ENCODE measurements around the gene LGALS9.
"Not testable (repeated sequence)": the region's sequence is repeated elsewhere in the genome, so short reads cannot be mapped to it uniquely, and the experiment has no call there.

Gene LGALS9

DNA sequence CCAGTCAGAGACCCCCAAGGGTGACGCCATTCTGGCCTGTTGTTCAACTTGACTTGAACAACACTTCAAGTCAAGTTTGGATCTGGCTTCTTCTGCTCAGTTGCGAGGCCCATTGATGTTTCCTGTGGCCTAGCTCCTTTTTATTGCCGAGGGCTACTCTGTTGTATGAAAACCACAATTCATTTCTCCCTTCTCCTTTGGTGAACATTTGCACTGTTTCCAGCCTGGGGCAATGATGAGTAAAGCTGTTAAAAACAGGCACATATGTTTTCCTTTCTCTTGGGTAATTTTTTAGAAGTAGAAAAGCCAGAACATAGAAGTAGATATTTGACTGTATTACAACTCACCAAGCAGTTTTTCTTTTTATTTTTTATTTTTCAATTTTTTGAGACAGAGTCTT lies 1.7 kb upstream of the LGALS9 start:
- not testable (repeated sequence) for DNase-seq (ENCODE audit: low read depth in 2 of 2)

DNA sequence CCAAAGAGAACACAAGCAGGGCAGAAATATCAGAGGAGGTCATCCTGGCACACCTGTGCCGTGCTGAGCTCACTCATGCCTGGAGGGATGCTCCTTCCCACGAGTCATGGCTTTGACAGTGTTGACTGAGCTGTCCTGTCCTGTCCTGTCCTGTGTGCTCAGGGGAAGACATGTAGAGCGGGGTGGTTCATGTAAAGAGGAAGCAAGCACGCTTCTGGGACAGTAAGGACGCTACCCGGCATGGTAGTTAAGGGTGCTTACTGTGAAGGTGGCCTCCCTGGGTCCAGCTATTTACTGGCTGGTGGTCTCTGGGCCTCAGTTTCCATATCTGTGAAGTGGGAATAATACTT lies 398 bp downstream of the LGALS9 start:
- no peak for DNase-seq (ENCODE audit: low read depth in 2 of 2)

DNA sequence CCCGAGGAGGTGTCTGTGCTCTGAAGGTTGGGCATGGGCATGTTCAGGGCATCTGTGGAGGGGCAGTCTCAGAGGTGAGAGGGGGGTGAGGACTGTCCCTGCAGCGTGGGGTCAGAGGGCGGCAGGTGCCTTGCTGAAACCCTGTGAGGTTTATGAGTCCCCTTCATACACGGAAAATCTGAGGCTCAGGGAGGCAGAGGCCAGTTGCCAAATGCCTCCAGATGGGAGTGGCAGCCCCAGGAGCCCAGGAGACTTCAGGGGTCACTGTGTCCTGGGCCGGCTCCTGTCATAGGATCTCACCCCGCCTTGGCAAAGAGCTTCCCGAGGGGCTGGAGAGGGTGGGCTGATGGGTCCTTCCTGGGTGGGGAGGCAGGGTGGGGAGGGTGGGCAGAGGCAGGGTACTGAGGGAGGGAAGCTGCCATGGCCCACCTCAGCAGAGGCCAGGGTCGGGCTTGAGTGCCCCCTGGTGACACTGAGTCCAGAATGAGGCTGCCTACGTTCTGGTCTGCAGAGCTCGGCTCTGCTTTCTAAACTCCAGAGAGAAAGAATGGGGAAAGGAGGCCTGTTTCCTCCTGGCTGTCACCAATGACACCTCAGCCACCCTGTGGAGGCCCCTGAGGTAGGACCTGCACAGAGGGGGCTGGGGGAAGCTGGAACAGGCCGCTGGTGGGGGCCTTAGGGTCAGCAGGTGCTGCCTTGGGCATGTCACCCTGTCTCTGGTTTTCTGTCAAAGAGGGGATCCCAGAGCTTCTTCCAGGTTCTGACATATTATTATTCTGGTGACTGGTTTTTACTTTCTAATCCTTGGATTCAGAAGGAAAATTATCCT lies 1.1 kb downstream of the LGALS9 start:
- no peak for DNase-seq (ENCODE audit: low read depth in 2 of 2)

DNA sequence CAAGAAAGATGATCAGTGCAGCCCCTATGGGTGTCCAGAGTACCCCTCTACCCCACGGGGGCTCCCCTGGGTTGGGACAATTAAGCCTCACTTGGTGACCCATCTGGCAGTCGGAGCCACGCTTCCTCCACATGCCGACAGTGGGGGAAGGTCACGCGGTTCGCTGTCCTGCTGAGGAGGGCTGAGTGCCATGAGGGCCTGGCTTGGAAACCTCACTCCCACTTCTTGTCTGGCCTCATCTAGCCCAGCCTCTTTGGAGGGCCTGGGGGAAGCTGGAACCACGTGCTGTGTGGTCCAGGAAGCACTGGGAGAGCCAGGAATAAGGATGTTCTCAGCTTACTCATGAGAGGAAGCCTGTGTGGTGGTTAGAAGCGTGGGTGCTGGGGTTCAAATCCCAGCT lies 1.8 kb downstream of the LGALS9 start:
- not testable (repeated sequence) for DNase-seq (ENCODE audit: low read depth in 2 of 2)

DNA sequence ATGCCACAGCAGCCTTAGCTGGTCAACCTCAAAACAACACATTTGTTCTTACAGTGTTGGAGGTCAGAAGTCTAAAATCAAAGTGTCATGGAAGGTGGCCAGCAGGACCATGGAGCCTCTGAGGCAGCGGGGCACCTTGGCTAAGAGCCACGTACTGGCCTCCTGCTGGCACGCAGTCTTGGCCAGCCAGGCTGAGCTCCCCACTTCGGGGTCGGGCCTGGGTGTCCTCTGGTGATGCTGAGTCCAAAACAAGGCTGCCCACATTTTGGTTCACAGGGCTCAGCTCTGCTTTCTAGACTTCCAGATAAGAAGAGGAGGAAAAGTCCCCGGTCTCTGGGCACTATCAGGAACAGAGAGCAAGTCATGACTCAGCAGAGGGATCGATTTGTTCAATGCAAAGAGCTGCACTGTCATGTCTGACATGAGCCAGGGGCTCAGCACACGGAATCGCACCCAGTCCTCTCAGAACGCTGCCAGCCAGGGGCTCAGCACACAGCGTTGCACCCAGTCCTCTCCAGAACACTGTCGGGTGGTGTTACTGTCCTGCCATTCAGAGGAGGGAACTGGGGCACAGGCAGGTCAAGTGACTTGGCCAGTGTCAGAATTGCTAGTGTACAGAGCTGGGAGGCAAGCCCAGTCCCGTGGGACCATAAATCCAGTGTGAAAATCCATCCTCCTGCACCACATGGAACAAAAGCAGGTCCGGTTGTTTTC lies 2.5 kb downstream of the LGALS9 start:
- no peak for DNase-seq (ENCODE audit: low read depth in 2 of 2)

DNA sequence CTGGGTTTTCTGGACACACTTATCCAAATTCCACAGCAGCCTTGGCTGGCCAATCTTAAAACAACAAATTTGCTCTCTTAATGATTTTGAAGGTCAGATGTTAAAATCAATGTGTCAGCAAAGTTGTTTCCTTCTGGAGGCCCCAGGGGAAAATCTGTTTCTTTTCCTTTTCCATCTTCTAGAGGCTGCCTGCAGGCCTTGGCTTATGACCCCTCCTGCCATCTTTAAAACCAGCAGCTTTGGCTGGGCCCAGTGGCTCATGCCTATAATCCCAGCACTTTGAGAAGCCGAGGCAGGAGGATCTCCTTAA lies 3.0 kb downstream of the LGALS9 start:
- no peak for DNase-seq (ENCODE audit: low read depth in 2 of 2)

DNA sequence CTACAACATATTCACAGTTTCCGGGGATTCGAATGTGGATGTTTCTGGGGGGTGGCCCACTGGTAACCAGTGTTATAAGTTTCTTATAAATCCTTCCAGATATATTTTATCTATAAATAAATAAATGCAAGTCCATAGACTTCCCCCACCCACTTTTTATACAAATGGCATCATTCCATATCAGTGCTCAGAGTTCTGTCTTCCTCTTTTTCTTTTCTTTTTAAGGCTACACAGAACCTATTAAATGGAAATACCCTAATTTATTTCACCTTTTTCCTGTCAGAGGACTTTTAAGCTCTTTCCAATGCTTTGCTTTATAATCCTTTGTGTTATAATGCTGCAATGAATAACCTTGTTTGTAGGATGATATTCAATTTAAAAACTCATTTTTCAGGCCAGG lies 3.8 kb downstream of the LGALS9 start:
- no peak for DNase-seq (ENCODE audit: low read depth in 2 of 2)

DNA sequence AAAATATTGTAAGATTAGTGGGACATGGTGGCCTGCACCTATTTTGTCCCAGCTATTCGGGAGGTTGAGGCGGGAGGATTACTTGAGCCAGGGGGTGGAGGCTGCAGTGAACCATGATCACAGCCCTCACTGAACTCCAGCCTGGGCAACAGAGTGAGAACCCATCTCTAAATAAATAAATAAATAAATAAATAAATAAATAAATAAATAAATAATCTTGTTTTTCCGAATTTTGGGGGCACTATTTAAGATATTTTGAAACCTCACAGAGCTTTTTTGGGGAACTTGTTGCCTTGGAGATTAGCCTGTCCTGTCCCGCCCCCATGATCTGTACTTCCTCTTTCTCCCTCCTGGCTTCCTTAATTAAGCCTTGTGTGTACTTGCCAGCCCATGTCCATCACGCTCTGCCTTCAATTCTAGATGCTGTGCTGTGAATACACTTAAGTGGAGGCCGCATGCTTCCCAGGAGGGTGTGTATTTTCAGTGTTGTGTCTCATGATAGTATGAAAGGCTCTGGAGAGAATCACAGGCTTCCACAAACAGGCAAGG lies 4.4 kb downstream of the LGALS9 start:
- no peak for DNase-seq (ENCODE audit: low read depth in 2 of 2)

DNA sequence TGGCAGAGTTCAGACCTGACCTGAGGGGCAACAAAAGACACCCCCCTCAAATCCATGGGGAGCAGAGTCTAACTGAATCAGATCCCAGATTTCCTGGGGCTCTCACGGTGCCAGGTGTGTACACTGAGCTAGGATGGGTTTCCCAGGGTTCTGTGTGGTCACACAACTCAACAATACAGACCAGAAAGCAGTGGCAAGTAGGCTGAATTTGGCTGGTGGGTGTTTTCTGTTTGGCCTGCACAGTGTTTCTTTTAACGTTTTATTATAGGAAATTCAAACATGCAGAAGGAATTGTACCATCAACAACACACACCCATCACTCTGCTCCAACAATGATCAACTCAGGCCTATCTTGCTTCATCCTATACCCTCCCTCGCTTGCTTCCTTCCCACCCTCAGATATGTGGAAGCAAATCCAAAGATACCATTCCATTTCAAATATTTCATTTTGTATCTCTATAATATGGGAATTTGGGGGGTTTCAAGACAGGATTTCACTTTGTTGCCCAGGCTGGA lies 5.1 kb downstream of the LGALS9 start:
- DNase-seq (ENCODE audit: low read depth in 2 of 2) = not testable (repeated sequence)

DNA sequence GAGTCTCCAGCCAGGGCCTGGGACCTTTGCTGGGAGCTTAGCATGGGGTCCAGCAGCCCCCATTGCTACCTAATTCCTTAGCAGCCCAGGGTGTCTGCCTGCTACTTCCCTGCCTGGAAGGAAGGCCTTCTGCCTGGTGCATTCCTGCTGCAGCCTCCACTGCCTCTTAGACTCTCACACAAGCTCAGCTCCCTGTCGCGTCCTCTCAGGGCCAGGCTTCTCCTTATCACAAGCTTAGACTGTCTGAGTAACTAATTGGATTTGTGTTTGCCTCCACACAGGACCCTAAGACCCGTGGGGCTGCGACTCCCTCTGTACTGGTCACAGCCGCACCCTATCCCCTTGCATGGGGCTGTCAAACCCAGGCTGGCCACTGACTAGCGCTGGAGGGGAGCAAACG lies 6.8 kb downstream of the LGALS9 start:
- not testable (repeated sequence) for DNase-seq (ENCODE audit: low read depth in 2 of 2)

DNA sequence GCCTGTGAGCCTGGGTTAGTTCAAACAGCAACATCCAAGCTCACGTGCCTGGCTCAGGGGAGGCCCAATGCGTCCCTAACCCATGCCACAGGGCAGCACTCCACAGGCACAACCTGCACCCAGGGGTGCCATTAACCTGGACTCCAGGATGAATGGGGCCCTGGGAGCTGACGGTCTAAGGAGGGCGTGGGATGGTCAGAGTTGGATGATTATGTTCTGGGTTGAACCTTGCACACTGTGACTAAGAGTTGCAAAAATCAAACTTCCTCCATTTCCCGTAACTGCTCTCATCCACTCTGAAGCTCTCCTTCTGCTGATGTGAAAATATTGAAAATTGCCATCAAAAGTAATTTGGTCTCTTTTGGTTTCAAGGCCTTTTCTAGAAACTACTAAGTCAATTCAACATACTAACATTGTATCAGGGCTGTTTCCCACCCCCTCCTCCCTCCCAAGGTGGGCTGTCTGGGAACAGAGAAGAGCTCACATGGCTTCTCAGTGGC lies 7.5 kb downstream of the LGALS9 start:
- DNase-seq (ENCODE audit: low read depth in 2 of 2) = not testable (repeated sequence)

DNA sequence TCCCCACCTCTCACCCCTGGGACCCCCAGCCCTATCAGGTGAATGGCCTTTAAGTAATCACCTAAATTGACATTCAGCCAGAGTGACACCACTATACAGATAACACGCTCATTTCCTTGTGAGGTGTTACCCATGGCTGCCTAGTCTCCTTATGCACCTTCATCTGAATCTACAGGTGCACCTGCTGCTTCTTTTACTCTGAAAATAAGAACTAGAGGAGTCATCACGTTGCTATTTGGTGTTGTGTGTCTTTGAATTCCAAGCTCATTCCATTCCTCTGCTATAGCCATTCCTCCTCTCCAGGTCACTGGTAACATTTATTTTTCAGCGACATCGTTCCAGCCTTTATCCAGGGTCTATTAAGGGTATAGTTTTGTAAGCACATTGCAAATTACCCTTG lies 9.8 kb downstream of the LGALS9 start:
- no peak for DNase-seq (ENCODE audit: low read depth in 2 of 2)

DNA sequence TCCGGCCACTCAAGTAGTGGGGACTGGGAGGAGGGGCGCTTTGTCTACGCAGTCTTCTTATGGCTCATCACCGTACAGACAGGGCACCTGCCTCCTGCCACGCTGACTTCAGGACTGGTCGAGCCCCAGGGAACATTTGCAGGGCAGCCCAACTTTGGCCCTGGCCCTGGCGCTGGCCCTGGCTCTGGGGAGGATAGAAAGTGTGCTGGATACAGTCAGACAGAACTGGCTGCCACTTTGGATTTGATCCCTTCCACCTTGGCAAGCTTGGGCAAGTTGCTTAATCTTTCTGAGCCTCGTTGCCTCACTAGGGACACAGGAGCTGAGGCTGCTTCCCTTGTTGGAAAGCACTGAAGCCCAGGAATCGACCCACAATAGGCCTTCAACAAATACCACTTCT lies 13.6 kb downstream of the LGALS9 start:
- no peak for DNase-seq (ENCODE audit: low read depth in 2 of 2)

DNA sequence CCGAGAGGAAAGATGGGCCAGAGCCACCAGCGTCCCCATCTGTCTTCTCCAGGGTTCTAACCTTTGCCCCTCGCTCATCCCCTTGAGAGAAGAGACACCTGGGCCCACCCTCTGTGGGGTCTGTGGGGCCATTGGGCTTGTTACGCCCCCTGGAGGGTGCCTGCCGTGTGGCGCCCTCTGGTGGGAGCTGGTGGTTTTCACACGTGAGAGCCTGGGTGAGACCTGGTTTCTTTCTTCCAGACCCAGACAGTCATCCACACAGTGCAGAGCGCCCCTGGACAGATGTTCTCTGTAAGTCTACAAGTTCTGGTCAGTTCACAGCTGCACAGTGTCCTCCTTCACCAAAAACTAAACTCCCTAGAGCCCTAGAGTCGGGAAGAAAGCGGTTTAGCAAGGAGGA lies 14.6 kb downstream of the LGALS9 start:
- DNase-seq (ENCODE audit: low read depth in 2 of 2) = not testable (repeated sequence)

DNA sequence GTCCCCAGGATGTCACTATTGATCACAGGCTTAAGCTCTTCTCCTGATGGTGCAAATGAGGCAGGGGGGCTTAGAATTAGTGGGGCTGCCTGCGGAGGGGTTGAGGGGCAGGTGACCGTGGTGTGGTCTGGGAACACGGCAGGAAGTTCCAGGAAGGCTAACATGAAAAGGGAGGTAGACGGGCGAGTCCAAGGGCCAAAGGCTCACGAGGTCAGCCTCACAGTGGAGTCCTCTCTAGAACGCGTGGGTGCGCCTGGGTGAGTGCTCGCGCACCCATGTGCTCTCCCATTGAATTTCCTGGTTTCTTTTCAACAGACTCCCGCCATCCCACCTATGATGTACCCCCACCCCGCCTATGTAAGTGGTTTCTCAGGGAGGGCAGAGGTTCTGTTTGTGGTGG lies 15.2 kb downstream of the LGALS9 start:
- no peak for DNase-seq (ENCODE audit: low read depth in 2 of 2)

DNA sequence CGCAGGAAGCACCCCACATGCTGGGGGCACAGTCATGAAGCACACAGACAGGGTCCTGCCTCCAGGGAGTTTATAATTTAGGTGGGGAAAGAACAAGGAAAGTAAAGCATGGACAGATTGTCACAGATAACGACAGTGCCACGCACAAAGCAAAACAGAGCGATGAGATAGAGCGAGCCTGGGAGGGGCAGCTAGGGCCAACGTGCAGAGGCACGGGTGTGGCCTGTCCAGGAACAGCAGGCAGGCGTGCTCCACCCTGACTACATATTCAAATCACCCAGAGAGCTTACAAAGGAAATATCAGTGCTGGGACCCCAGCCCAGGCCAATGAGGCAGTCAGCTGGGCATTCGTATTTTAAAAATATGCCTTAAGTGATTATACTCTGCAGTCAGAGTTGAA lies 16.8 kb downstream of the LGALS9 start:
- DNase-seq (ENCODE audit: low read depth in 2 of 2) = no peak

DNA sequence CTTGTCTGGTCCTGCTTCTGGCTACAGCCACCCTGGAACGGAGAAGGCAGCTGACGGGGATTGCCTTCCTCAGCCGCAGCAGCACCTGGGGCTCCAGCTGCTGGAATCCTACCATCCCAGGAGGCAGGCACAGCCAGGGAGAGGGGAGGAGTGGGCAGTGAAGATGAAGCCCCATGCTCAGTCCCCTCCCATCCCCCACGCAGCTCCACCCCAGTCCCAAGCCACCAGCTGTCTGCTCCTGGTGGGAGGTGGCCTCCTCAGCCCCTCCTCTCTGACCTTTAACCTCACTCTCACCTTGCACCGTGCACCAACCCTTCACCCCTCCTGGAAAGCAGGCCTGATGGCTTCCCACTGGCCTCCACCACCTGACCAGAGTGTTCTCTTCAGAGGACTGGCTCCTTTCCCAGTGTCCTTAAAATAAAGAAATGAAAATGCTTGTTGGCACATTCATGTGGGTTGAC lies 18.2 kb downstream of the LGALS9 start:
- not testable (repeated sequence) for DNase-seq (ENCODE audit: low read depth in 2 of 2)

DNA sequence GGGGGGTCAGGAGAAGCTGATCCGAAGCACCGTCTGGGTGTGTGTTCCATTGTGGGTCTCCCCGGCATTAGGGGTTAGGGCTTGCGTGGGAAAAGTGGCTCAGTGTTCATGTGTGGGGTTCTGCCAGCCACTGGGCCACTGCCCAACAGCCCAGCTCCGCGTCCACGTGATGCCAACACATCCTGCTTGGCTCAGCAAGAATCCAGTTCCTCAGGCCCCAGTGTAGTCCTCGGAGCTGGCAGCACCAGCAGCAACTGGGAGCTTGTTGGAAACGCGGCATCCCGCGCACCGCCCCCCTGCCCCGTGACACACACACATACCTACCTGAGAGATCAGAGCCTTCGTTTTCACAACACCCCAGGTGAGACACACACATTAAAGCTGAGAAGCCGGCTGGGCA lies 18.9 kb downstream of the LGALS9 start:
- no peak for DNase-seq (ENCODE audit: low read depth in 2 of 2)

DNA sequence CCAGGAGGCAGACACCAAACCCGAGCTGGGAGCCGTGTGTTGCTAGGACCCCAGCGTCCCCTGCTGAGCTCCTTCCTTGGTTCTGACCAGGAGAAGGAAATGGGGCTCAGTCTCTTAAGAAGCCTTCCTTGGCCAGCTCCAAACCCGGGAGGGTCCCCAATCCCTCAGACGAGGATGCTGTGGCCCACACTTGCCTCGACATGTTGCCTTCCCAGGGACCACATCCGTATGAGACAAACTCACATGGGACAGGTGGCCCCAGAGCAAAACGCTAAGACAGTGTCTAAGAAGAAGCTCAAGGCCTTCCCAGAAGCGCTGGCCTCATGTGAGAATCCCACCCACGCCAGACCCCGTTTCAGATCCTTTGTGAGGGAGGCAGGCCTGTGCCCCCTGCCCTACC lies 19.8 kb downstream of the LGALS9 start:
- DNase-seq (ENCODE audit: low read depth in 2 of 2) = no peak

DNA sequence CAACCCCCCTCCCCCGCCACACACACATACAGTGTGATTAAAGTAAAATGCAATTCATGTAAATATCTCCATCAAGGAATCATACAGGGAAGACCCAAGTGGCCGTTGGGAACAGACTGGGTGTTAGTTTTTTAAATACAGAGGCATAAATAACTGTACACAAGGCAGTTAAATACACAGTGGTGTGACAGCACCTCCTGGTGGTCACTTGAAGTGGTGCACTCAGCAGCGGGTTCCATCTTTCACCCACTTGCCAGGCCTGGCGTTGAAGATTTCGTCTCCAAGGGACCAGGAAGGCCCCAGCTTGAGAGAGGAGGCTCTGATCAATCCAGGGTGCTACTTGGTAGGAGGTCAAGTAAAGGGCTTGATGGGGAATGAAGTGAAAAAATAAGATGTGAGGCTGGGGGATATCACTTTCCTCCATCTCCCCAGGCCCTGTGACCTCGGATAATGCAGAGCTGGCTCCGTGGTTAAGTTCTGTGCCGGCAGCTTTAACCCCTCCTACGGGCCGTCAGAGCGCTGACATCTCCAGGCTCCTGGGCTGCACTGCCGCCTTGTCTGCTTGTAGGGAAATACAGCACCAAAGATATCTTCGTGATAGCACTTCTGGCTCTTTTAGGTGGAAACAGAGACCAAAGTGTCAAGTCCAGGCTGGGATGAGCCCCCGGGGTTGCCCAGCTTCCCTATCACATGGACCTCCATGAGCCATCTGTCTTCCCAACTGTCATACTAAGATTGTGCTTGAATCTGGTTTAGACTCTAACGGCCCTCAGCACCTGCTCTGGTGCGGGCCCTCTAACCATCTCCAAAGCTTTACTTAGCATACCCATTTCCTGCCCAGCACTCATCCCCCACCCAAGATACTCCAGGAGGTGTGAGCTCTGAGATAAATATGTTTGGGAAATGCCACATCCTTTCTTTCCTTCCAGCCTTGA lies 20.7 kb downstream of the LGALS9 start:
- DNase-seq (ENCODE audit: low read depth in 2 of 2) = peak; percentile 35 to 53

DNA sequence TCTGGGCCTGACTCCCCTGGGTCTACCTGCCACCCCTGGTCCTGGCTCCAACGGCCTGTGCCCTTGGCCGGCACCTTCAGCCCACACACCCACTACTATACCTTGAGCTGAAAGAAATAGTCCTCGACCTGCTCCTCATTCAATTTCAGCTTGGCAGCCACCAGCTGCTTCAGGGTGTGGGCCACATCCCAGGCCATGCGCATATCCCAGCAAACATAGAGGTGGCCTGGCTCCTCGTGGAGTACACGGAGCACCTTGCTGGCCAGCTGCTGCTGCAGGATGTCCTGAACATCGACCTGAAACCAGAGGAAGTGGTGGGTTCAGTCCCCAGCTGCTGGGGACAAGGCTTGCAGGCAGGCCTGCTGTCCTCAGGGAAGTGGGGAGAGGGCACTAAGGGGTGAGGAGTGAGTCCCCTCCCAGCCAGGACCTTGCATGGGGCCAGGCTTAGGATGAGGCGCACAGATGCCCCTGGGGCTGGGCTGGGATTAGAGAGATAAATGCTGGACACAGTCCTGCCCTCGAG lies 22.5 kb downstream of the LGALS9 start:
- DNase-seq (ENCODE audit: low read depth in 2 of 2) = not testable (repeated sequence)

Measured in stimulated activated CD4-positive, alpha-beta T cell treated with anti-CD3 and anti-CD28 coated beads, Interleukin-15, amount 100 ng/mL, for 48 hours (primary cell).